Stomach (tissue), 4 donors: ENCODE results near the gene KRT83.

Source experiments
- CTCF ChIP-seq, 7 experiments: fragments of 450-650 bp in 4 of 7; fragments of 200-600 bp in 3 of 7; sonication (generic) in 3 of 7; IDR thresholded peaks; one replicate each; pipeline ENCODE4 v1.5.1; 2016 to 2019; ENCODE audit warnings: antibody characterized with exemption in 7 of 7, control low read depth in 2 of 7, mild to moderate bottlenecking in 1 of 7
- EP300 ChIP-seq: sonication (generic); formaldehyde crosslinking; IDR thresholded peaks from one replicate; pipeline ENCODE4 v1.6.1; 2017; ENCODE audit warnings: antibody characterized with exemption

- TF ChIP-seq CTCF (IDR thresholded peaks at IDR 0.05): no peak
- no peak for TF ChIP-seq EP300
These were observed 14.5 kb downstream of the KRT83 start for GRCh38 chr12:52306731-52307130.
